K562 (cell line): ENCODE measurements around the gene TMED7. TPM values are rescaled to one million over a fixed set of nuclear protein-coding genes. Genes with fewer than 3 reads are reported as not detected.

Experiments
- ATF7 ChIP-seq: fragments of 450-650 bp; IDR thresholded peaks from 2 replicates; pipeline ENCODE4 v1.7.1; 2014; ENCODE audit warnings: mild to moderate bottlenecking, moderate library complexity
- GATAD2A ChIP-seq: fragments of 450-650 bp; IDR thresholded peaks from 2 replicates; pipeline ENCODE4 v1.6.1; 2017
- HDAC2 ChIP-seq: fragments of 450-650 bp; IDR thresholded peaks from 2 replicates; pipeline ENCODE4 v1.6.1; 2016; ENCODE audit warnings: mild to moderate bottlenecking
- KHSRP ChIP-seq: fragments of 450-650 bp; IDR thresholded peaks from 2 replicates; pipeline ENCODE4 v1.6.1; 2017
- MAFK ChIP-seq: IDR thresholded peaks from 2 replicates; pipeline ENCODE4 v1.6.1; 2011; ENCODE audit warnings: low read length, improper control_type of control experiment
- NR2C2 ChIP-seq, 2 experiments: fragments of 200-800 bp in 1 of 2; sonication (Bioruptor generic) in 1 of 2; sonication (generic) in 1 of 2; formaldehyde crosslinking in 1 of 2; IDR thresholded peaks; 2 replicates each; pipeline versions ENCODE4 v1.6.1 to v1.8.0; 2016 to 2022; ENCODE audit warnings: mild to moderate bottlenecking in 1 of 2, missing compliant biosample characterization in 1 of 2, missing genetic modification characterization in 1 of 2, missing genetic modification reagents in 1 of 2
- POLR2A ChIP-seq: fragments of 450-650 bp; conservative IDR thresholded peaks from 2 replicates; pipeline ENCODE4 v1.6.1; 2016
- POLR2AphosphoS5 ChIP-seq: IDR thresholded peaks from 2 replicates; pipeline ENCODE4 v1.6.1; 2011; ENCODE audit warnings: mild to moderate bottlenecking, low read depth, low read length, moderate library complexity; ENCODE audit not compliant: control insufficient read depth, insufficient read depth
- RBM22 ChIP-seq: fragments of 200-400 bp; formaldehyde crosslinking; IDR thresholded peaks from 2 replicates; pipeline ENCODE4 v1.6.1; 2018; ENCODE audit warnings: low read length, low read depth; ENCODE audit not compliant: poor library complexity, severe bottlenecking
- SAFB ChIP-seq: fragments of 200-400 bp; formaldehyde crosslinking; IDR thresholded peaks from 2 replicates; pipeline ENCODE4 v1.6.1; 2017; ENCODE audit warnings: low read depth, low read length, borderline replicate concordance
- SREBF1 ChIP-seq: fragments of 150-350 bp; IDR thresholded peaks from 2 replicates; pipeline ENCODE4 v1.6.1; 2014; ENCODE audit warnings: antibody characterized with exemption, low read depth, low read length, borderline replicate concordance
- ZNF224 ChIP-seq: sonication (generic); formaldehyde crosslinking; IDR thresholded peaks from 2 replicates; pipeline ENCODE4 v1.8.0; 2022; ENCODE audit warnings: mild to moderate bottlenecking, missing genetic modification reagents
- ZNF311 ChIP-seq: fragments of 250-450 bp; sonication (Bioruptor Pico); IDR thresholded peaks from 2 replicates; pipeline ENCODE4 v1.4.0; 2020; ENCODE audit warnings: mild to moderate bottlenecking, moderate library complexity
- polyA plus RNA-seq, 8 experiments: library from polyadenylated mRNA; depleted of rRNA in 4 of 8; stranded (reverse) in 5 of 8; unstranded in 3 of 8; fragments of >200 nt; fragmentation: Nextera tagmentation in 2 of 8; fragmentation: Illumina TruSeq in 1 of 8; extraction: Ambion mirVana in 2 of 8; extraction: Trizol in 1 of 8; gene quantifications; 2 replicates each; pipeline versions ENCODE4 v1.2.1 to v1.2.3, GENCODE V29; 2011 to 2014; ENCODE audit warnings: inconsistent platforms in 1 of 8, missing spikeins in 1 of 8
- total RNA-seq, 7 experiments: library from RNA; depleted of rRNA in 6 of 7; stranded (reverse); fragments of >200 nt in 6 of 7; fragmentation: Illumina TruSeq in 2 of 7; extraction: Trizol in 2 of 7; gene quantifications; 2 replicates each; pipeline versions ENCODE4 v1.2.1 to v1.2.3, GENCODE V29; 2011 to 2021; ENCODE audit warnings: low replicate concordance in 1 of 7
- TF ChIP-seq, protein P1 (sequence below), 2 experiments: IDR thresholded peaks; 2 replicates each; pipeline ENCODE4 v1.6.1; 2011; ENCODE audit warnings: borderline replicate concordance in 1 of 2, control low read depth in 1 of 2, low read depth in 1 of 2, low read length in 1 of 2, mild to moderate bottlenecking in 1 of 2, mixed read lengths in 1 of 2, moderate library complexity in 1 of 2; ENCODE audit not compliant: insufficient read depth in 1 of 2, insufficient read length in 1 of 2, poor library complexity in 1 of 2, severe bottlenecking in 1 of 2; ENCODE audit errors: extremely low read depth in 1 of 2
- TF ChIP-seq, protein P2 (sequence below): fragments of 200-800 bp; sonication (Bioruptor generic); IDR thresholded peaks from 2 replicates; pipeline ENCODE4 v1.6.1; 2017; ENCODE audit warnings: missing genetic modification characterization, missing compliant biosample characterization
- TF ChIP-seq, protein P3 (sequence below): fragments of 450-650 bp; IDR thresholded peaks from 2 replicates; pipeline ENCODE4 v1.6.1; 2017; ENCODE audit warnings: antibody characterized with exemption, mild to moderate bottlenecking
- TF ChIP-seq, protein P4 (sequence below): sonication (generic); formaldehyde crosslinking; IDR thresholded peaks from 2 replicates; pipeline ENCODE4 v1.8.1; 2023; ENCODE audit warnings: mild to moderate bottlenecking, missing genetic modification reagents

The TMED7 gene
- total and polyA plus RNA-seq, 9 of the 15 experiments (the other 6 are each of a cell fraction or from before 2014, with no cell fraction given) = 15.9 to 93.4 (median 41.7) TPM

DNA sequence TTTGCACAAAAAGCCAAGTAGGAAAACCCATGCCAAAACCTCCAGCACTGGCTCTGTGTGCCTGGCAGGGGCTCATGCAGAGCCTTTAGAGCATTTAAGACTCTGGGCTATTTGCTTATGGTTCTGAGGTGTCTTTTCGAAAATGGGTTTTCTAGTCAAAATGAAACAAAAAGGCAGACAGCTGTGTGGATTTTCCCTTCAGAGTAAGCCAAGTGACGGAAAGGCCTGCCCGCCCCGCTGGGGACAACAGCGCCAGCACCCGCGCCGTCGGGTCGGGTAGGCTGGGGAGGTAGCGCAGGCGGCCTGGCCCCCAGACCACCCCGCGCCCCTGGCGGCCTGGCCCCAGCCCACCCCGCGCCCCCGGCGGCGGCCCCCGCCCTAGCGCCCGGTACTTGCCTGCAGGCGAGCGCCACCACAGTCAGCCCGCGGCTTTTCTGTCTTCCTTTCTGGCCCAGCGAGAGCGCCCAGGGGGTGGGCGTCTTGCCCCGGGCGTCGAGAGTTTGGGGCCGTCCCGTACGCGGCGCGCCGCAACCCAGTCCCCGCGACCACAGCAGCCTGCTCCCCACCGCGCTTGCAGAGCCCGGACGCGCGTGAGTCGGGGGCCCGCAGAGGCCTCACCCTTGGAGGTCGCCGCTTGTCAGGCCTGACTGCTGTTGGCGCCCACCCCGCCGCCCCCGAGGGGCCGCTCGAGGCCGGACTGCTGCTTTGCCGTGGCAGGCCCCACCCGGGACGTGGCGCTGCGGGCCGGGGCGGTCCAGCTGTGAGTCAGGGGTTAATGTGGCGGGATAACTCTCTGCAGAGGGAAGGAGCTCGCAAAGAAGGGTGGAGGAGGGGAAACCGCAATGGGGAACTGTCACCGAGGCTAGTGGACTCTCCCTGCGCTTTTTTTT lies 23.9 kb downstream of the TMED7 start, which contains the start of gene TICAM2 (continued):
- TF ChIP-seq, protein P1, sequence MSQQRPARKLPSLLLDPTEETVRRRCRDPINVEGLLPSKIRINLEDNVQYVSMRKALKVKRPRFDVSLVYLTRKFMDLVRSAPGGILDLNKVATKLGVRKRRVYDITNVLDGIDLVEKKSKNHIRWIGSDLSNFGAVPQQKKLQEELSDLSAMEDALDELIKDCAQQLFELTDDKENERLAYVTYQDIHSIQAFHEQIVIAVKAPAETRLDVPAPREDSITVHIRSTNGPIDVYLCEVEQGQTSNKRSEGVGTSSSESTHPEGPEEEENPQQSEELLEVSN (IDR thresholded peaks at IDR 0.05; ENCODE audit: borderline replicate concordance in 1 of 2, extremely low read depth in 1 of 2, insufficient read depth in 1 of 2, insufficient read length in 1 of 2, low read depth in 1 of 2, low read length in 1 of 2, poor library complexity in 1 of 2, severe bottlenecking in 1 of 2) = peak in 1 of 2 experiments; percentile 34
- no peak for TF ChIP-seq ZNF311
- TF ChIP-seq KHSRP = no peak
- TF ChIP-seq ATF7 = 0 out of 2 replicates have a peak, but pooled peaks have one; percentile 19
- TF ChIP-seq, protein P2, sequence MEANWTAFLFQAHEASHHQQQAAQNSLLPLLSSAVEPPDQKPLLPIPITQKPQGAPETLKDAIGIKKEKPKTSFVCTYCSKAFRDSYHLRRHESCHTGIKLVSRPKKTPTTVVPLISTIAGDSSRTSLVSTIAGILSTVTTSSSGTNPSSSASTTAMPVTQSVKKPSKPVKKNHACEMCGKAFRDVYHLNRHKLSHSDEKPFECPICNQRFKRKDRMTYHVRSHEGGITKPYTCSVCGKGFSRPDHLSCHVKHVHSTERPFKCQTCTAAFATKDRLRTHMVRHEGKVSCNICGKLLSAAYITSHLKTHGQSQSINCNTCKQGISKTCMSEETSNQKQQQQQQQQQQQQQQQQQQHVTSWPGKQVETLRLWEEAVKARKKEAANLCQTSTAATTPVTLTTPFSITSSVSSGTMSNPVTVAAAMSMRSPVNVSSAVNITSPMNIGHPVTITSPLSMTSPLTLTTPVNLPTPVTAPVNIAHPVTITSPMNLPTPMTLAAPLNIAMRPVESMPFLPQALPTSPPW (CRISPR knock-in tag) = peak; percentile 78
- peak; percentile 50; the same call in 1 of the 2 replicates for TF ChIP-seq POLR2A
- TF ChIP-seq SAFB = peak; percentile 80
- TF ChIP-seq, protein P3, sequence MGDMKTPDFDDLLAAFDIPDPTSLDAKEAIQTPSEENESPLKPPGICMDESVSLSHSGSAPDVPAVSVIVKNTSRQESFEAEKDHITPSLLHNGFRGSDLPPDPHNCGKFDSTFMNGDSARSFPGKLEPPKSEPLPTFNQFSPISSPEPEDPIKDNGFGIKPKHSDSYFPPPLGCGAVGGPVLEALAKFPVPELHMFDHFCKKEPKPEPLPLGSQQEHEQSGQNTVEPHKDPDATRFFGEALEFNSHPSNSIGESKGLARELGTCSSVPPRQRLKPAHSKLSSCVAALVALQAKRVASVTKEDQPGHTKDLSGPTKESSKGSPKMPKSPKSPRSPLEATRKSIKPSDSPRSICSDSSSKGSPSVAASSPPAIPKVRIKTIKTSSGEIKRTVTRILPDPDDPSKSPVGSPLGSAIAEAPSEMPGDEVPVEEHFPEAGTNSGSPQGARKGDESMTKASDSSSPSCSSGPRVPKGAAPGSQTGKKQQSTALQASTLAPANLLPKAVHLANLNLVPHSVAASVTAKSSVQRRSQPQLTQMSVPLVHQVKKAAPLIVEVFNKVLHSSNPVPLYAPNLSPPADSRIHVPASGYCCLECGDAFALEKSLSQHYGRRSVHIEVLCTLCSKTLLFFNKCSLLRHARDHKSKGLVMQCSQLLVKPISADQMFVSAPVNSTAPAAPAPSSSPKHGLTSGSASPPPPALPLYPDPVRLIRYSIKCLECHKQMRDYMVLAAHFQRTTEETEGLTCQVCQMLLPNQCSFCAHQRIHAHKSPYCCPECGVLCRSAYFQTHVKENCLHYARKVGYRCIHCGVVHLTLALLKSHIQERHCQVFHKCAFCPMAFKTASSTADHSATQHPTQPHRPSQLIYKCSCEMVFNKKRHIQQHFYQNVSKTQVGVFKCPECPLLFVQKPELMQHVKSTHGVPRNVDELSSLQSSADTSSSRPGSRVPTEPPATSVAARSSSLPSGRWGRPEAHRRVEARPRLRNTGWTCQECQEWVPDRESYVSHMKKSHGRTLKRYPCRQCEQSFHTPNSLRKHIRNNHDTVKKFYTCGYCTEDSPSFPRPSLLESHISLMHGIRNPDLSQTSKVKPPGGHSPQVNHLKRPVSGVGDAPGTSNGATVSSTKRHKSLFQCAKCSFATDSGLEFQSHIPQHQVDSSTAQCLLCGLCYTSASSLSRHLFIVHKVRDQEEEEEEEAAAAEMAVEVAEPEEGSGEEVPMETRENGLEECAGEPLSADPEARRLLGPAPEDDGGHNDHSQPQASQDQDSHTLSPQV = 0 out of 2 replicates have a peak, but pooled peaks have one; percentile 36
- 0 out of 2 replicates have a peak, but pooled peaks have one; percentile 45 for TF ChIP-seq GATAD2A
- no peak for TF ChIP-seq MAFK
- TF ChIP-seq HDAC2 = no peak
- TF ChIP-seq RBM22 = peak; percentile 48
- no peak for TF ChIP-seq SREBF1
- no peak for TF ChIP-seq NR2C2 (CRISPR knock-in tag; IDR thresholded peaks at IDR 0.05)
- peak; percentile 24; the same call in 1 of the 2 replicates for TF ChIP-seq NR2C2 (tag; IDR thresholded peaks at IDR 0.05)
- peak; percentile 44; the same call in 1 of the 2 replicates for TF ChIP-seq POLR2AphosphoS5
- TF ChIP-seq ZNF224 (CRISPR knock-in tag) = no peak
- TF ChIP-seq, protein P4, sequence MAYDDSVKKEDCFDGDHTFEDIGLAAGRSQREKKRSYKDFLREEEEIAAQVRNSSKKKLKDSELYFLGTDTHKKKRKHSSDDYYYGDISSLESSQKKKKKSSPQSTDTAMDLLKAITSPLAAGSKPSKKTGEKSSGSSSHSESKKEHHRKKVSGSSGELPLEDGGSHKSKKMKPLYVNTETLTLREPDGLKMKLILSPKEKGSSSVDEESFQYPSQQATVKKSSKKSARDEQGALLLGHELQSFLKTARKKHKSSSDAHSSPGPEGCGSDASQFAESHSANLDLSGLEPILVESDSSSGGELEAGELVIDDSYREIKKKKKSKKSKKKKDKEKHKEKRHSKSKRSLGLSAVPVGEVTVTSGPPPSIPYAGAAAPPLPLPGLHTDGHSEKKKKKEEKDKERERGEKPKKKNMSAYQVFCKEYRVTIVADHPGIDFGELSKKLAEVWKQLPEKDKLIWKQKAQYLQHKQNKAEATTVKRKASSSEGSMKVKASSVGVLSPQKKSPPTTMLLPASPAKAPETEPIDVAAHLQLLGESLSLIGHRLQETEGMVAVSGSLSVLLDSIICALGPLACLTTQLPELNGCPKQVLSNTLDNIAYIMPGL = no peak
